NCI-H345 treated with DMSO at 0.1 percent for 48 hours (cell line): Measurements from ENCODE around the gene CCT6B.

ENCODE experiments used
- DNase-seq: peaks from one replicate; lab custom pipeline; 2025; ENCODE audit not compliant: unreplicated experiment; lab: John Stamatoyannopoulos, UW

The CCT6B gene

GRCh38 chr17:34892461-34893249 lies 68.6 kb downstream of the CCT6B start:
- DNase-seq: no peak

- no peak for DNase-seq
These were observed 74.4 kb downstream of the CCT6B start for GRCh38 chr17:34886831-34887230.

GRCh38 chr17:34885076-34885475 lies 76.2 kb downstream of the CCT6B start:
- DNase-seq: no peak

GRCh38 chr17:34884597-34884996 lies 76.7 kb downstream of the CCT6B start:
- DNase-seq: no peak

GRCh38 chr17:34883106-34884000 lies 77.9 kb downstream of the CCT6B start:
- DNase-seq: no peak

- no peak for DNase-seq
These were observed 82.1 kb downstream of the CCT6B start for GRCh38 chr17:34879146-34879545.
